ENCODE measurements around the gene MAP1LC3A. TPM values are rescaled to one million over a fixed set of nuclear protein-coding genes. Genes with fewer than 3 reads are reported as not detected.
A peak's percentile ranks its signal among the peaks of the same experiment; 100 is the strongest.

The MAP1LC3A gene
- total RNA-seq, 1 donor from 2014 or later = 42.2 TPM

DNA sequence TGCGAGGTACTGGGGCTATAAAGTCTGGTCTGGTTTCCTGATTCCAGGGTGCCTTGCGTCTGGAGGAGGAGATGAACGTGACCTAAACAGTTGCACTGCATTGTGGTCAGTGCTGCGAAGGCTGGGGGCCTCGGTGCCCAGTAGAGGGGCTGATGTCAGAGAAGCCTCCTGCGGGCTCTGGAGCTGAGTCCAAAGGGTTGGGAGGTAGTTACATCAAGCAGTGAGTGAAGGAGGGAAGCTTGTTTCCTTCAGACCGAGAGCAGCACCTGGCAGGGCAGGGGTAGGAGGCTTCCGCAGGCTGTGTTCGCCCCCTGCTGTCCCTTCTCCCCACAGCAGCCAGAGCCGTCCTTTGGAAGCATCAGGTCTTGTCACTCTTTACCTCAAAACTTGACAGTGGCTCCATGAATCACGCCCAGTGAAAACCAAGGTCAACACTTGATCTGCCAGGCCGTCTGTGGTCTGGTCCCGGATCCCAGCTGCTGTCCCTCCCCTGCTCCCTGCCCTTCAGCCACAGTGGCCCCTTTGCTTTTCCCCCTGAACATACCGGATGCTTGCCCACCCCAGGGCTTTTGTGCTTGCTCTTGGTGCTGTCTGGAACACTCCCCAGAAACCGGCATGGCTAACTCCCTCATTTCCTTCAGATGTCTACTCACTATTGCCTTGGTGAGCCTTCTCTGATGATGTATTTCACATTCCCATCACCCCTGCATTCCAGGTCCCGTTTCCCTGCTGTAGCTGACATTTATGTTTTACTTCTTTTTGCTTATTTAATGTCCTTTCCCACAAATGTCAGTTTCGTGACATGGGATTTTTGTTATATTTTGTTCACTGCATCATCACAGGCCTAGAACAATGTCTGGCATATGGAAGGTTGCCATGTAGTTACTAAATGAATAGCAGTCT is 35.3 kb upstream of the MAP1LC3A start:
- TF ChIP-seq, protein P1, sequence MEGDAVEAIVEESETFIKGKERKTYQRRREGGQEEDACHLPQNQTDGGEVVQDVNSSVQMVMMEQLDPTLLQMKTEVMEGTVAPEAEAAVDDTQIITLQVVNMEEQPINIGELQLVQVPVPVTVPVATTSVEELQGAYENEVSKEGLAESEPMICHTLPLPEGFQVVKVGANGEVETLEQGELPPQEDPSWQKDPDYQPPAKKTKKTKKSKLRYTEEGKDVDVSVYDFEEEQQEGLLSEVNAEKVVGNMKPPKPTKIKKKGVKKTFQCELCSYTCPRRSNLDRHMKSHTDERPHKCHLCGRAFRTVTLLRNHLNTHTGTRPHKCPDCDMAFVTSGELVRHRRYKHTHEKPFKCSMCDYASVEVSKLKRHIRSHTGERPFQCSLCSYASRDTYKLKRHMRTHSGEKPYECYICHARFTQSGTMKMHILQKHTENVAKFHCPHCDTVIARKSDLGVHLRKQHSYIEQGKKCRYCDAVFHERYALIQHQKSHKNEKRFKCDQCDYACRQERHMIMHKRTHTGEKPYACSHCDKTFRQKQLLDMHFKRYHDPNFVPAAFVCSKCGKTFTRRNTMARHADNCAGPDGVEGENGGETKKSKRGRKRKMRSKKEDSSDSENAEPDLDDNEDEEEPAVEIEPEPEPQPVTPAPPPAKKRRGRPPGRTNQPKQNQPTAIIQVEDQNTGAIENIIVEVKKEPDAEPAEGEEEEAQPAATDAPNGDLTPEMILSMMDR (IDR thresholded peaks at IDR 0.05; ENCODE audit: unreplicated experiment) = no peak
- H3K4me3 Mint-ChIP-seq = no peak overlapping the region
- peak overlapping the region; percentile 75 for H3K27ac Mint-ChIP-seq
- peaks cover 6% of the 10 kb centered on the region for H3K36me3 Mint-ChIP-seq
- peaks cover 38% of the 10 kb centered on the region for H3K4me1 Mint-ChIP-seq
- DNase-seq (ENCODE audit: low spot score in 2 of 2, unreplicated experiment in 2 of 2) = no peak
- H3K9me3 Mint-ChIP-seq = no peaks in the 10 kb centered on the region
- no peaks in the 10 kb centered on the region for H3K27me3 Mint-ChIP-seq (ENCODE audit: low read depth)

DNA sequence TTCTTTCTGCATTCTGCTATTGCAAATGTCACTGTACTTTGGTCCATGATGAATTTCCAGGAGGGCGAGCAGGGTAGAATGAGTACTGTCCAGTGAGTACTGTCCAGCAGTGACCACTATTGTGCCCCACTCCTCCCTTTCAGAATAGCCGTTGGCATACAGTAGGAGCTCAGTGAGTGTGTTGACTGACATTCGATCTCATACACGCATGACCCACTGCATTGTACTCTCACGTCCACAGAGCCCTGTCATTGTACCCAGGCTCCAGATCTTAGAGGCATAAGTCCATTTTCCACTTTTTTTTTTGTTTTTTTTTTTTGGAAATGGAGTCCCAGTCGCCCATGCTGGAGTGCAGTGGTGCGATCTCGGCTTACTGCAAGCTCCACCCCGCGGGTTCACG is 34.1 kb upstream of the MAP1LC3A start:
- Mint-ChIP-seq H3K4me3 (no peak overlapping the region), H3K9me3 (no peaks in the 10 kb centered on the region), H3K4me1 (peaks cover 35% of the 10 kb centered on the region), H3K27ac (peak overlapping the region; percentile 93), H3K36me3 (peaks cover 10% of the 10 kb centered on the region), H3K27me3 (ENCODE audit: low read depth) (no peaks in the 10 kb centered on the region)
- no peak for DNase-seq (ENCODE audit: low spot score in 2 of 2, unreplicated experiment in 2 of 2)
- TF ChIP-seq, protein P1 (IDR thresholded peaks at IDR 0.05; ENCODE audit: unreplicated experiment) = no peak

DNA sequence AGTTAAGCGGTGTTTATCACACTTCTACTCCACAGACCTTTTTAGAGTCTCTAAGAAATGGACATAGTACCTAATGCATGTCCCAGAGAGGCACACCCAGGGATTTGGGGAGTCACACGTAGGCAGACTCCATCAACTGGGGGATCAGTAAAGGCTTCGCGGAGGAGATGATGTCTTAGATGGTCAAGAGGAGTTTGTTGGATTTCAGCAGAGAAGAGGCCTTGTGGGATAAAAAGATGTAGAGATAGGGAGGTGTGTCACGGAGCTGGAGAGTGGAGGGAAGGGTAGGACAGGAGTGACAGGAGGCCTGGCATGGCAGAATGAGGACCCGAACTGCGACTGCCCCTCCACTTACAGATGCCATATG is 33.2 kb upstream of the MAP1LC3A start:
- H3K27me3 Mint-ChIP-seq (ENCODE audit: low read depth) = no peaks in the 10 kb centered on the region
- DNase-seq (ENCODE audit: low spot score in 2 of 2, unreplicated experiment in 2 of 2) = no peak
- H3K4me3 Mint-ChIP-seq = no peak overlapping the region
- H3K27ac Mint-ChIP-seq = peak overlapping the region; percentile 93
- H3K4me1 Mint-ChIP-seq = peaks cover 35% of the 10 kb centered on the region
- TF ChIP-seq, protein P1 (IDR thresholded peaks at IDR 0.05; ENCODE audit: unreplicated experiment) = no peak
- H3K36me3 Mint-ChIP-seq = peaks cover 8% of the 10 kb centered on the region
- H3K9me3 Mint-ChIP-seq = no peaks in the 10 kb centered on the region

DNA sequence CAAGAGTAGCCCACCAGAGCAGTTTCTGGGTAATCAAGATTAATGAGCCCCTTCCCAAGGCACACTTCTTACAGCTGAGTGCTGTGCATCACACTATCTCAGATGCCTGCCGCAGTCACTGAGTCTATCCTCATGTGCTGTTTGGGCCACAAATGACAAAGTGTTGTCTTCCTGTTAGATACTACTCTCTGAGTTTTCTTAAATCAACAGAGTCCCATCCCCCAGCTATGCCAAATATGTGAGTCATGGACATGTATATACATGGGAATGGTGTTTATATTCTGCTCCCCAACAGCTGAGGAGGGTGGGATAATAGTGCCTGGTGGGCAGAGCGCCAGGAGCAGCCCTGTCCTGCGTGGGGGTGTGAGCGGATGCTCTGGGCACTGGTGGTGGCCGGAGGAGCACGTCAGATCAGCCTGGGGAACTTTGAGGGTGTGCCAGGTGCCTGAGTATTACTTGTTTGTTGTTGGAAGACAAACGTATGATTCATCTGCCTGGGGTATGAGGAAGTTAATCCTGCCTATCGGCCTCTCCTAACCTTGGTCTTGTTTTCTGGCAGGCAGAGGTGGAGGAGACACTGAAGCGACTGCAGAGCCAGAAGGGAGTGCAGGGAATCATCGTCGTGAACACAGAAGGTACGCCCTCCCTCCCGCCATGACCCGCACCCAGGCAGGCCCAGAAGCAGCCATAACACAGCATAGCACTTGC is 32.7 kb upstream of the MAP1LC3A start:
- Mint-ChIP-seq H3K36me3 (peaks cover 11% of the 10 kb centered on the region), H3K9me3 (no peaks in the 10 kb centered on the region), H3K4me1 (peaks cover 35% of the 10 kb centered on the region), H3K4me3 (peak overlapping the region; percentile 30), H3K27me3 (ENCODE audit: low read depth) (no peaks in the 10 kb centered on the region), H3K27ac (peak overlapping the region; percentile 93)
- TF ChIP-seq, protein P1 (IDR thresholded peaks at IDR 0.05; ENCODE audit: unreplicated experiment) = no peak
- peak; percentile 60 to 75 for DNase-seq (ENCODE audit: low spot score in 2 of 2, unreplicated experiment in 2 of 2)

DNA sequence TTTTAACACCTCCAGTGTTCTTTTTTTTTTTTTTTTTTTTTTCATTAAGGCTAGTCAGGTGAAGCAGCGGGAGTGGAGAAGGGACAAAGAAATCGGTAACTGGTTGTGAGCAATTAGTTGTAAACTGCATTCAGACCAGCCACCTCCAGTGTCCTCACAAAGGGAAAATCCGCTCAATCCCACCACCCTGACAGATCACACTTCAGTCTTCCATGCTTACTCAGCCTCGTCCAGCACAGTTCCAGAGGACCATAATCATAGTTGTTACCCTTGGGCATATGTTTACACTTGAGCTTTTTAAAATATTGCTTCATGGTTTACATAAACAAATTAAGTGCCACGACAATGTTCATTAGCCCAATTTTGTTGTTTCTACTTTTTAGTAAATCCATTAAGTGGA is 32.1 kb upstream of the MAP1LC3A start:
- H3K4me1 Mint-ChIP-seq = peaks cover 35% of the 10 kb centered on the region
- H3K27ac Mint-ChIP-seq = peak overlapping the region; percentile 93
- H3K36me3 Mint-ChIP-seq = peaks cover 13% of the 10 kb centered on the region
- H3K27me3 Mint-ChIP-seq (ENCODE audit: low read depth) = no peaks in the 10 kb centered on the region
- H3K9me3 Mint-ChIP-seq = no peaks in the 10 kb centered on the region
- DNase-seq (ENCODE audit: low spot score in 2 of 2, unreplicated experiment in 2 of 2) = no peak
- TF ChIP-seq, protein P1 (IDR thresholded peaks at IDR 0.05; ENCODE audit: unreplicated experiment) = no peak
- H3K4me3 Mint-ChIP-seq = no peak overlapping the region
